CMK (cell line): ENCODE measurements around the gene DPYD.

Experiments used
- DNase-seq: peaks from one replicate; pipeline ENCODE4 v3.0.0-alpha.2; 2010; ENCODE audit warnings: low read depth

The DPYD gene

DNA sequence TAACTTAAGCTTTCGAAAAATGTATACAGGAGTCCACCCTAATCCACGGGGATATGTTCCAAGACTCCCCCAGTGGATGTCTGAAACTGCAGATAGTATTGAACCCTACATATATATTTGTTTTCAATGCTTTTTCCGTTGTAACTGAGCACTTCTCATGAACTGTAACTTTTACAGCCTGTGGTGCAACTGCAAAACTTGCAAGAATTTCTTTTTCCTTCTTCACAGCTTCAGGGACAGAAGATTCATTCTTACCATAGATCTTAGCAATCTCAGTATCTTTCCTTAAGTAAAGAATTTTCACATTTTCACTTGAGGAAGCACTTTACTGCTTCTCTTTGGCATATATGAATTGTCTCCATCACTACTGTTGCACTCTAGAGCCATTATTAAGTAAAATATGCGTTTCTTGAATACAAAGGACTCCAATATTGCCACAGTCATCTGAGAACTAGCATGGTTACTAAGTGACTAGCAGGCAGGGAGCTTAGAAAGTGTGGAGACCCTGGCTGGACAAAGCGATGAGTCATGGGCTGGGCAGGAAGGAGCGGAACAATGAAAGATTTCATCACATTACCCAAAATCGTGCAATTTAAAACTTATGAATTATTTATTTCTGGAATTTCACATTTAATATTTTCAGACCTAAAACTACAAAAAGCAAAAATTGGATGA lies 14.1 kb downstream of the DPYD start:
- DNase-seq, result no peak

DNA sequence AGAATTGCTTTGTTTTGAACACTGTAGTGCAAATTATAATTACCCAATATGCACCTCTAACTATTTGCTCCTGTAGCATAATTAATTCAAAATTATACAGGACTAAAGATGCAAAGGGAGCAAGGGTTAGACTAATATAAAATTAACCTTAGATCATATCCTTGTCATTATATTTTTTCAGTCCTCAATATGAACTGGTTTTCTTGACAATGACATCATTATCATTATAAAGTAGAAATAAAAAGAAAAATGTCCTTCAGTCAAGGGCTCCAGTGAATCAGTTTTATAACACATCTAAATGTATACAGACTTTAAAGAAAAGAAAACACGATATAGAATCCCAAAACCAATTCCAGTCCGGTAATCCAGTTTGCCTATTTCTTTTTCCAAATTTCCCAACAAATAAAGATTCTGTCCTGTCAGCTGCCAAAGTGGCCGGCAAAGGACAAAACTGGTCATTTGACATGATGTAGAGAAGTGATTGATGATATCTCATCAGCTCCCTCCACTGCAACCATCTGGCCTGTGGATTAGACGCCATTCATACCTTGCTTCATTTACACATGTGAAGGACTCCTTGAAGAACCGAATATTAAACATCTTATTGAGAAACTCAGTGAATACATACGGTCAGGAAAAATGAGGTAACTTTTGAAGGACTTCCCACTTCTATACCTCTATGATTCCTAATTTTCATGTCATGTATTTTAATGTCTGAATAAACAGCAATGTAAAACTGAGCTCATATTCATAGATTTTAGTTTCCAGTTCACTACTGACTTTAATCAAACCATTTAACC lies 15.5 kb downstream of the DPYD start:
- DNase-seq, result no peak

DNA sequence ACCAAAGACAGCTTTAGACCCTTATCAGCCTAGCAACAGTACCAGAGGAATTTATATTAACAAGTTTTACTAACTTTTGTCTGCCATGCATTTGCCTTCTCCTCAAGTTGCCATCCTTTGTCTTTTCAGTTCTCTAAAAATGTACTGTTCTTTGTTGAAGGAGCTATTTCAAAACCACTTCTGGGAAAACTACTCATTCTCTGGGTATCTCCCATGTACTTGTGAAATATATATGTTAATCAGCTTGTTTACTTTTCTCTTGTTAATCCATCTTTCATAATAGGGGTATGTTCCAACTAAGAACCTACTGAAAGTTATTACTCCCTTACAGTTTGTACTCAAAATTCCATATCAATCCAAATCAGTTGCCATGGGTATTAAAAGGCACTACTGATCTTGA lies 16.3 kb downstream of the DPYD start:
- DNase-seq, result no peak

DNA sequence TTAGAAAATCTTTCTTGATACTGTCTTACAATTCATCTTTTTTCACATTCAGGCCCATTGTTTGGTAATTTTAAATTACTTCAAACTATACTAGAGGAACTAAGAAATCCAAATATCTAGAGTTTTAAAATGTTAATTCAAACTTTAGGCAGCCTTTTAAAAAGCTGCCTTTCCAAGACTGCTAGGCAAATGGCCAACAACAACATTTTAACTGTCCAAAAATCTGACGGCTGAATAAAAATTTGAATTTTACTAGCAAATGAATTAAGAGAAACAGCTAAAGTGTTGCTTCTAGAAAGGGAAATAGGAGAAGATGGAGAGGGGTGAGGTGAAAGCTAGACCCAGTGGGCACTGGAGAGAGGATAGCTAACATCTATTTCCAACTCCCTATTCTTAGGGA lies 17.2 kb downstream of the DPYD start:
- DNase-seq, result no peak

DNA sequence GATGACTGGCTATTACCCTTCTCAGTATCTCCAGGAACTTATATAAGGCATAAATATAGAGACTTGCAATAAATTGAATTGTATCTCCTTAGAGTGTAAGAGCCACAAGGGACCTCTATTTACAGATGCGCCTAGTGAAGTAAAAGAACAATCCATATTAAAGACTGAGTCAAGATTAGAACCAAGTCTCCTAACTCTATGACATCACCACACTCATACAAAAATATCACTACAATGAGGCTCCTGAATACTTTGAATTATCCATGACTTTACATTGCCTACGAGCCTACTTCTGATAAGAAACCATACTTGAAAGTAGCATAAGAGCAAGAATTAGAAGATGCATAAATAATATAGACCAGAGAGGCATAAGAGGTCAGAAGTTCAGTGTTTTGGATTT lies 18.8 kb downstream of the DPYD start:
- no peak for DNase-seq

DNA sequence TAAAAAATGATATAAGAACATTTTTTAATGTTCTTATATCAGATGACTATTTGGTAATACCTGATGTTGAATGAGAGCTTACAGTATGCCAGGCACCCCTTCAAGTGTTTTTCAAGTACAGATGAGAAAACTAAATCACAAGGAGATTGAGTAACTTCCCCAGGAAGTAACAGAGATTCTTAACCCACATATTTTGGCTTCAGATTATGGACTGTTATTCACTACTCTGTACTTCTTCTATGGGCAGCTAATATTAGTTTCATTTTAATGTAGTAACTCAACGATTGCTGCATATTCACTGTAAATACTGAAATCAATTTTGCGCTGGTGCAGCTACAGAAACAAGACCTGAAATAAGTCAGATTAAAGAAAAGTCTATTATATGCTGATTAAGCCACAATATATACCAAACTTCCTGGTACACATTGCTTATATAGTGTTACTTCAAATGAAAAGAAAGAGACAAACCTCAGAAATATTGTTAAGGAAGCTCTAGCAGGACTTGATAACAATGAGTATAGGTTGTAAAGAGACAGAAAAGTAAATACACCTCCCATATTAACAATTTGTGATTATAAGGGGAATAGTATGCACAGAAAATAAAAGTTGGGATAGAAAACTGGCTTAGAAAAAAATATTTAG lies 19.7 kb downstream of the DPYD start:
- DNase-seq, result no peak

DNA sequence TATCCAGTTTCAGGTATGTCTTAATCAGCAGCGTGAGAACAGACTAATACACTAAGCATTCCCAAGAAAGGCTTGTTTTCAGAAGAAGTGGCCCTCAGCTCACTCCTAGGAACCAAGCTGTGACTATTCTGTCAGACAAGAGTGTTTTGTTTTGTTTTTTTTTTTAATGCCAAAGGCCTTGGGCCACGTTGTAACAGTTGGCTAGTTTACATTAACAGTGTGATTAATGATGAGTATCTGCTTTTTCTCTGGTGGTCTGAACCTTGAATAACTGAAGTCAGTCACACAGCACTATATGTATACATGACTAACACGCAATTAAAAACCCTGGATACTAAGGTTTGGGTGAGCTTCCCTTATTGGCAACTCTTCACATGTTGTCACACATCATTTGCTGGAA lies 21.9 kb downstream of the DPYD start:
- no peak for DNase-seq

DNA sequence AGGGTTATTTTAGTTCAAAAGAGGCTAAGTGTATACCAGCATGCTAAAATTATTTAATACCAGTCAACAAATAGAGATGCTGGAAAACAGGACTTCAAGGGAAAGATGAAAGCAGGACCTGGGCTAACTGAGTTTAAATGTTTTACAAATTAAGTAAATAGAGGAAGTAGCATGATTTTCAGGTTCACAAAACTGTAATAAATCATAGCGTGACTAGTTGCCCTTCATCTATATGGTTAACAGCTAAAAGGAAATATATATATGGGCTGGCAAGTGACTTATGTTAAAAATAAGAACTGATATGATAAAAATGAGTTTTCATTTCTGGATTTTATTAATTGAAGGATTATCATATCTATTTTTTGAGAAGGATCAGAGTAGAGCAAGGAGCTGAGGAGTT lies 25.6 kb downstream of the DPYD start:
- no peak for DNase-seq

DNA sequence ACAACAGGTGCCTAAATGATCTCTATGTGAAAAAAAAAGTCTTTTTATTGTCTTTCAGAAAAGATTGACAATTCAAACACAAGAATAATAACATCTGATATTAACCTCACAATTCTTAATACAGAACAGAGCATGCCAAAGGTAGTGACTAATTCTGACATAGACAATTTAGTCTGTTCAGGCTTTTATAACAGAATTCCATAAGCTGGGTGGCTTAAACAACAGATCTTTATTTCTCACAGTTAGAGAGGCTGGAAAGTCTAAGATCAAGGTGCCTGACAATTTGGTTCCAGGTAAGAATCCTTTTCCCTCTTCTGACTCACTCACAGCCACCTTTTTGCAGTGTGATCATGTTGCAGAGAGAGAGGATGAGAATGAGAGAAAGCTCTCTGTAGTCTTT lies 27.0 kb downstream of the DPYD start:
- no peak for DNase-seq

DNA sequence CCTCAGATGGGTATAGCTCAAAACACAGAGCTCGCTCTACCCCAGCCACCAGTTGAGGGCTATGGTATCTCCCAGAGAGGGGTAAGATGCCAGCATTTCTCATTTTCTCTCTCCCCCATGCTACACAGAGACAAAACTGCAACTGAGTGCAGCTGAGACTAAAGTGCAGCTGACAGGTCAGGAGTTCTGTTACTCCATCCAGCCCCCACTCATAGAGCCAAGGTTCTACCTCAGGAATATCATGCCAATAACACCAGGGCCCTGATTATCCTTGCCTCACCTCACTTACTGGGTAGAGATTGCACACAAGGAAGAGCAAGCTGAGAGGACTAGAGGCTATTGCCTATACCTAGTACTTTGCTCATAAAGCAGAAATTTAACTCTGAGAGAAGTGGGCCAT lies 34.6 kb downstream of the DPYD start:
- DNase-seq, result no peak

DNA sequence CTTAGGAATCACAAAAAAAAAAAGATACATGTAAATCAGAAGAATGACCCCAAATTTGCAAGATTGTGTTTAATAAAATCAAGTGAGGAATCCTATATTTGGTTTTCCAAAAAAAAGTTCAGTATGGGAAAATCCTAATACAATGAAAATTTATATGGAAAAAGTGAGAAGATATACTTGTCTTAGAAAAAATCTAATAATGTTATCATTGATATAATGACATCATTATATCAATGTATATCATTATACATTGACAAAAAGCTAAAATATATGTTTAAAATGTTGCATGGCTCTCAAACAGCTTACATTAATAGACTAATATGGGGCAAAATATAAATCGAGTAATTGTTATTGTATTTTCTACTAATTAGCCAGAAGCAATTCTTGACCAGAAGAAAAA lies 37.0 kb downstream of the DPYD start:
- DNase-seq, result no peak

DNA sequence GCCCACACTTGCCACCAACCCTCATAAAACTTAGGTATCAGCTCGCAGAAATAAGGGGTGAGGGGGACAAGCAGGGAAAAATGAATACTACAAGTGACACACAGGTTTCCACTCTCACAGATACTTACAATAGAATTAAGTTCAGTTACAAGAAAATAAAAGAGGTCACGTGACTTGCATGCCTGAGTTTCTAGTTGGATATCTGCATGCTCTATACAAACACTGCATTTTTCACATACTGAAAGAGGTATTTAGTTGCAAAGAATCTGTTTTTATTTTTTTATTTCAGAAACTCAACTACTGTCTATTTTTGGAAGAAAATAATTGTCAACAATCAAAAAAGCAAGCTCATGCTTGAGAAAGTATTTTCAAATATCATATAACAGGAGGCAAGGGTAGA lies 43.5 kb downstream of the DPYD start:
- no peak for DNase-seq

DNA sequence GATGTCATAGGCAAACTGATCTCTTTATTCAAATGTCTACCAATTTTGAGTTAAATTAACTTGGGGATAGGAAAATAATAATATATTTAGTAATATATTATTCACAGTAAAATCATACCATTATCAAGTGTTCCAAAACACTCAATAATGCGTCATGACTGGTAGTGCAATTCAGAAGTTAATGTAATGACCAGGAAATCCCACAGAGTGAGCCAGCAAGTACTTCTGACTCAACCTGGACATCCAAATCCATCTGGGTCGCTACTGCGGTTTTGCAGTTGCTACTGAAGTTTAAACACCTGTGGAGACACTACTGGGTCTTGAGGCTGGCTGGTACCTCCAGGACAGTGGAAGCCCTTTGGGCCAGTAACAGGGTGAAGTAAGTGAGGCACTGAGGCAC lies 44.8 kb downstream of the DPYD start:
- DNase-seq, result no peak

DNA sequence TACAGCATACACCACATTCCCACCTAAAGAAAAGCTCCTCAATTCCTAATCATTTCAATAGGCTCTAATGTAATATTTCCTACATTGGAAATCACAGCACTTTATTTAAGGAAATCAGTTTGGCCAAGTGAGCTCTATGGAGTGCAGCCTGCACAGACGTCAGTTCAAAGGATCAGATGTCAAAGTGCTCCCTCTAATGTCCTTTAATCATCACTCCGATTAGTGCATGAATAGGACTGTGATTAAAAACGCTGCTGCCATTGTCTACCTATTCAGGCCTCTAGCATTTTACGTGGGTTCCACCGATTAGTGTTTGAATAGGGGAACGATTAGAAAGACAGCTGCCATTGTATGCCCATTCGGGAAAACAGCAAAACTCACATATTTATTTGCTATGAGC lies 50.2 kb downstream of the DPYD start:
- no peak for DNase-seq

DNA sequence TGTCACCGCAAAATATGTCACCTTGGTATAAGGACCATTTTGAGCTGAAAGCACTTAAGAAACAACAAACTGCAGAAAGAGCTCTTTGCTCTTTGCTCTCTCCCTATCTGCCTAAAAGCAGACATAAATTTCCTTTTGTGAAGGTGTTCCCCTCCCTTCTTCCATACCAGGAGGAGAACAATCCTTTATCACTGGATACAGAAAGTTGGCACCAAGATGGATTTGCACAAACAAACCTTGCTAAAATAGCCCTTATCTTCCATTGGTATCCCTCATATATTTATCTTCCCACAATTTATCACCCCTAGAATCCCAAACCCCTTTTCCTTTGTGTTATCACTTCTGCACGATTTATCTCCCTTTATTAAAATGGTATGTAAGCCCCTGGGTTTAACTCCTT lies 51.4 kb downstream of the DPYD start:
- no peak for DNase-seq

DNA sequence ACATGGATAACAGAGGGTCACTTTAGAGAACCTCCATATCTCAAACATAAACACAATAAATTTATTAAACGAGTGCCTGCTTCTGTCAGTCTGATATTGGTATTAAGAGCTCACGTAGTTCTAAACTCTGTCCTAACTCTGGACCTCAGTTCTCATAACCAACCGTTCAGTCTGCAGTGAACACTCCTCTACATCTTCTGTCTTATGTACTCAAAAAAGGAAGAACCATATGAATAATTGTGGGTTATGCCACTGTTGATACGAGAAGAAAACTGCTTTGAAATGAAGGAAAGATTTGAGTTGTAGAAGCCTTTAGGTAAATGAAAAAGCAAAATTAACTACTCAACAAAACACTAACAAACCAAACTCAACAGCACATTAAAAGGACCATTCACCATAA lies 53.7 kb downstream of the DPYD start:
- DNase-seq, result no peak

DNA sequence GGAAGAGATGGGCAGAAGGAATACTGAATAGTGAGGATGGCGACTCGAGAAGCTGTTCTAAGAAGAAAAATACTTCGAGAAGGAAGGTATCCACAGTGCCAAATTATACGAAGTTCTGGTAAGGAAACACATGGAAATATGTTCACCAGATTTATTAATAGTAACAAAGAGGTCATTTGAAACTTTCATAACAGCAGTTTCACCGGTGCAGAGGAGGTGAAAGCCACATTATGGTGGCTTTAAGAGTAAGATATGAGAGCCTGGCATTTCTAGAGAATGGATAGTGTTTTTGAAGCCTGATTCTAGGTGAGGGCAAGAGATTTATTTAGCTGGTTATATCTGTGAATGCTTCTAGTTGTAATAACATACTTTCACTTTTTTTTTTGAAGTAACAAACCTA lies 56.2 kb downstream of the DPYD start:
- no peak for DNase-seq

DNA sequence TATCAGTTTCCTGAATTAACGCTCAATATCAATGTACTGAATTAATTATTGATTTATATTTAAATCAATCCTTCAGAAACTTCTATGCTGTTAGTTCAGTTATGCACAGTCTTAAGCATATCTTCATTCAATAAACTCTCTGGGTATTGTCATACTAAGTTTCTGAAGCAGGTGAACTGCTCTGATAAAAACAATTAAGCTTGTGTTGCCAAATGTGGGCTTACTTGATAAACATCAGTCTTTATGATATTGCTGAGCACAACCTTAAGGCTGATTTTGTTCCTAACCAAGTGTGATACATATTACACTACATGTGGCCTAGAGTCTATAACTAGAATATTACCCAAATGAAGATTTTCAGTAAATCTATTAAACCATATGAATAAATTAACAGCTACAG lies 67.6 kb downstream of the DPYD start:
- no peak for DNase-seq

DNA sequence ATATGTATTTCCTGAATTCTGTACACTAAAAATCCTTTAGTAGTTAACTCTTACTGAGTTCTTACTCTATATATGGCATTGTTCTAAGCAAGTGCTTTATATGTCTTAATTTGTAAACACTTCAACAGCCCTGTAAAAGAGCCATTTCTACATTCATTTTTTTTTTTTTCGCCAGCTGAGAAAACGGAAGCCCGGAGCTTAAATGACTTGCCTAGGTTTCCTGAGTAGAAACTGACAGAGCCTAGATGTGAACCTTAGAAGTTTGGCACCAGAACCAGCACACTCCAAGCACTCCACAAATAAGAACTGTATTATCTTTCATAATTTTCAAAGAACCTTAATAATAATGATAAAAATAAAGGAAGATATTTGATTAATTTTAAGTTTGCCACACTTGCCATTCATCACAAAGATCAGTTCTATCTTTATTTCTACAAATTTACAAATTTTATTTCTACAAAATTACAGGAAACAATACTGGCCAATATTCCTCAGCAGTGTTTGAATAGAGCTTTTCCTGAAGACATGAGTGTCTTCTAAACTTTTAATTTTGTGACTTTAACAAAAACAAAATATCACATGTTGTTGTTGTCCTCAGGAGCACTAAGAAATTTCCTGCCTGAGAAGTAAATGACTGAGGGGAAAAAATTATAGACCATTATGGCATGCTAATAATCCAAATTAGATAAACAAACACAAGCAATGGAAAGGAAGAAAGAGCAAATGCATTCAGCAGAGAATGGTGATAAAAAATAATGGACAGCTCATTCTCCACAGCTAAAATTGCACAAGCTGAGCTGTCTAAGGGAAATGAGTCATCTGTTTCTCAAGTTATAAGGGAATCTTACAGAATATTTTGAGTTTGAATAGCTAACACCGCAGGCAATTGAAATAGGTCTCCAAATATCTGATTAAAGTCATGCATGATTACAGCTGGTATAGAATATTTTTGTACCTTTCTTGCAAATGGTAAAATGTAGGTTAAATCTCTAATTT lies 71.2 kb downstream of the DPYD start:
- DNase-seq, result no peak

DNA sequence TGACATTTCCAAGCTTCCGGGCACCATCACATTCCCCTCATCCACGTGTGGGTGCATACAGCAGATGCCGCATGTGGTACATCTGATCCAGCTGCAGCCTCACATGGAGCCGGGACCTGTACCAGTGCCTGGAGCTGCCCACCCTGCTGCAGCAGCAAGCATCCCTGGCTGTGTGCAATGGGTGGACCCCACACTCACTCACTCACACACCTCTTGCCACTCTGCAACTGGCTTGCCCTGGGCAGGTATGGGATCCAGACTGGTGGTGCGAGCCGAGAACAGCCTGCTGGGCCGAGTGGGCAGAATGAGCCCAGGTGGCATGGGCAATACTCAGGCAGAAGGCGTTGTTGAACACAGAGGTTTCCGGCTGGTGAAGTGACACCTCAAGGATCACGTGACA lies 75.0 kb downstream of the DPYD start:
- DNase-seq, result no peak

DNA sequence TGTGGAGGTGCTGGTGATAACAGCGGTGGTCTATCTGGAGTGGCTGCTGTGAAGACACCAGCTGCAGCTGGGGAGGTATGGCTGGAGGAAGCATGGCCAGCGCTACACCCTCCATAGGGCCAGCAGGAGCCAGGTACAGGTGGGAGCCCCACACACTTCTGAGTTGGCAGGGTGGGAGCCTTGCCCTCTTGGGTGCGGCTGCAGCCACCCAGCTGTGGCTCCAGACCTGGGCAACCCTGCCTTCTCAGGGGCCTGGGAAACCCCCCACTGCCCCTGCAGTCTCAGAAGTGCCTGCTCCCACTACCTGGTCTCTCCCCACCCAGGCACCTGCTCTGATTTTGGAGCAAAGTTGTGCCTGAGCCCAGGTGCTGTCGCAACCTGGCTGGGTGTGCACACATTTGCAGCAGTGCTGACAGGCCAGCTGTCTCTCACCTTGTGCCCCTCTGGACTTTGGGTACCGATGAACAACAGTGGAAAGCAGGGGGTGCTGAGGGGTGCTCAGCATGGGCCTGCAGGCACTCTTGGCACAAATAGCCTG lies 76.2 kb downstream of the DPYD start:
- DNase-seq, result no peak

DNA sequence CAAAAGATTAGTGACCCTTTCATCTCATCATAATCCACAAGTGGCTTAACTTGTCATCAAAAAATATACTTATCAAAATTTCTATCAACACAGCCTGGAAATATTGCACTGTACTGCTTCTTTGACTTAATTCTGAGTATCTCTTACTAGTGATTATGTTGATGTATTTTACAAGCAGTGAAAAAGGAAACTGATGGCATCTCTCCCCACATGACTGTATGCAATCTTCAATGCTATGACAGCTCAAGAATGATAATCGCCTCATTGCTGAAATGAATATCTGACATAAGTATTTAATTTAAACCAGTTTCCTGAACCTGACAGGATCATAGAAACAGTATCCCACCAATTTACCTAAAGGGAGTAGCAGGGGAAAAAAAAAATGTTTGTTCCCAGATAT lies 79.5 kb downstream of the DPYD start:
- no peak for DNase-seq
